Gastroesophageal sphincter (tissue), 3 donors: ENCODE measurements around the gene ZBTB11.

Source experiments
- CTCF ChIP-seq, 4 experiments: fragments of 200-600 bp in 2 of 4; fragments of 450-650 bp in 2 of 4; sonication (generic) in 1 of 4; IDR thresholded peaks; one replicate each; pipeline ENCODE4 v1.5.1; 2017 to 2019; ENCODE audit warnings: antibody characterized with exemption in 4 of 4, mild to moderate bottlenecking in 2 of 4, moderate library complexity in 2 of 4
- EP300 ChIP-seq: sonication (generic); formaldehyde crosslinking; IDR thresholded peaks from one replicate; pipeline ENCODE4 v1.6.1; 2017; ENCODE audit warnings: antibody characterized with exemption, mild to moderate bottlenecking
- POLR2AphosphoS5 ChIP-seq: sonication (generic); formaldehyde crosslinking; IDR thresholded peaks from one replicate; pipeline ENCODE4 v1.6.1; 2017; ENCODE audit warnings: antibody characterized with exemption

GRCh38 chr3:101640256-101640655, 36.7 kb downstream of the ZBTB11 start:
- TF ChIP-seq CTCF (IDR thresholded peaks at IDR 0.05) (no peak), EP300 (no peak), POLR2AphosphoS5 (no peak)
